Measurements from ENCODE around the gene MEIS1.

DNA sequence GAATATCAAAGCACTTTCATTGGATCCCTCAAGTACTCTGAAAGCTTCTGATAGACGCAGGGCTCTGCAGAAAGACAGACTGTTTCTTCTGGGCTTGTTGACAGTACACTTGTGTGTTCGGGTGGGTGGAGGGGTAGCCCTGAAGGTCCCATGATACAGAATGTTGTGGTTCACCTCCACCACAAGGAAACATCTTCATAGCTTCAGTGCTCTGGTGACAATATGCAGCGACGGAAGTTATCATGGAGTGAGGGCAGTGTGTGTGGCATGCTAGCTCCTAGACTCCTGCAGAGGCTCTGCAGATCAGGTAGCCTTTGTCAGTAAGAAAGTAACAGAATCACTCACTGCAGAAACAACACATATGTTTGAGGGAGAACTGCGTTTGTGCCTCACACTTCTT lies 90.7 kb downstream of the MEIS1 start:
- TF ChIP-seq, protein P1, sequence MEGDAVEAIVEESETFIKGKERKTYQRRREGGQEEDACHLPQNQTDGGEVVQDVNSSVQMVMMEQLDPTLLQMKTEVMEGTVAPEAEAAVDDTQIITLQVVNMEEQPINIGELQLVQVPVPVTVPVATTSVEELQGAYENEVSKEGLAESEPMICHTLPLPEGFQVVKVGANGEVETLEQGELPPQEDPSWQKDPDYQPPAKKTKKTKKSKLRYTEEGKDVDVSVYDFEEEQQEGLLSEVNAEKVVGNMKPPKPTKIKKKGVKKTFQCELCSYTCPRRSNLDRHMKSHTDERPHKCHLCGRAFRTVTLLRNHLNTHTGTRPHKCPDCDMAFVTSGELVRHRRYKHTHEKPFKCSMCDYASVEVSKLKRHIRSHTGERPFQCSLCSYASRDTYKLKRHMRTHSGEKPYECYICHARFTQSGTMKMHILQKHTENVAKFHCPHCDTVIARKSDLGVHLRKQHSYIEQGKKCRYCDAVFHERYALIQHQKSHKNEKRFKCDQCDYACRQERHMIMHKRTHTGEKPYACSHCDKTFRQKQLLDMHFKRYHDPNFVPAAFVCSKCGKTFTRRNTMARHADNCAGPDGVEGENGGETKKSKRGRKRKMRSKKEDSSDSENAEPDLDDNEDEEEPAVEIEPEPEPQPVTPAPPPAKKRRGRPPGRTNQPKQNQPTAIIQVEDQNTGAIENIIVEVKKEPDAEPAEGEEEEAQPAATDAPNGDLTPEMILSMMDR (IDR thresholded peaks at IDR 0.05), result no peak
- TF ChIP-seq POLR2A (IDR thresholded peaks at IDR 0.05) (no peak), POLR2AphosphoS5 (IDR thresholded peaks at IDR 0.05) (no peak)

Measured in stomach (tissue), 4 donors.